ENCODE results near the gene USP46. TPM values are rescaled to one million over a fixed set of nuclear protein-coding genes. Genes with fewer than 3 reads are reported as not detected.

USP46 gene
- total RNA-seq, 1 experiment from 2014 or later = 16.5 TPM

DNA sequence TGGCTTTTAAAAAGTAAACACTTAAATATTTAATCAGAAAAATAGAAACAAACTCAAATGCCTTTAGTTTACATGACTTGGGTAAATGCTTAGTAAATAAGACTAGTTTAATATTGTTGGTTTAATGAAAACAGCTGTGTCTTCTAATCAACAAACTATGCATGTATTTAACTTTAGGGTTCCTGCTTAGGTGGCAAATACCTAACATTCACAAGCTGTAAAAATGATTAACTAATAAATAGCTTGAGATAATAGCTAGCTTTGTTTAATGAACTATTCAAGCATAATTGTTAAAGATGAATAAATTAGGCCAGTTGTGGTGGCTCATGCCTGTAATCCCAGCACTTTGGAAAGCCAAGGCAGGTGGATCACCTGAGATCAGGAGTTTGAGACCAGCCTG lies 30.0 kb upstream of the USP46 start:
- DNase-seq (ENCODE audit: low spot score) = no peak
- no peak overlapping the region for H3K27ac ChIP-seq (ENCODE audit: low read depth, low read length, poor library complexity, severe bottlenecking)
- CTCF ChIA-PET = no interaction called here
- BruUV-seq (replicated peaks) = no TSS peak
- no peaks in the 10 kb centered on the region for H3K9me3 ChIP-seq (ENCODE audit: low read depth, low read length, poor library complexity, severe bottlenecking)
- no peaks in the 10 kb centered on the region for H3K4me1 ChIP-seq (ENCODE audit: insufficient read depth, low read length, poor library complexity, severe bottlenecking)
- H3K4me3 ChIP-seq (ENCODE audit: low read depth, low read length, poor library complexity, severe bottlenecking) = no peak overlapping the region
- intact Hi-C loops (cut with micrococcal nuclease; ENCODE audit: unreplicated experiment) = no loop called here
- no peak for TF ChIP-seq EZH2 (IDR thresholded peaks at IDR 0.05; ENCODE audit: borderline replicate concordance, low read depth, low read length, poor library complexity, severe bottlenecking)
- TF ChIP-seq, protein P1, sequence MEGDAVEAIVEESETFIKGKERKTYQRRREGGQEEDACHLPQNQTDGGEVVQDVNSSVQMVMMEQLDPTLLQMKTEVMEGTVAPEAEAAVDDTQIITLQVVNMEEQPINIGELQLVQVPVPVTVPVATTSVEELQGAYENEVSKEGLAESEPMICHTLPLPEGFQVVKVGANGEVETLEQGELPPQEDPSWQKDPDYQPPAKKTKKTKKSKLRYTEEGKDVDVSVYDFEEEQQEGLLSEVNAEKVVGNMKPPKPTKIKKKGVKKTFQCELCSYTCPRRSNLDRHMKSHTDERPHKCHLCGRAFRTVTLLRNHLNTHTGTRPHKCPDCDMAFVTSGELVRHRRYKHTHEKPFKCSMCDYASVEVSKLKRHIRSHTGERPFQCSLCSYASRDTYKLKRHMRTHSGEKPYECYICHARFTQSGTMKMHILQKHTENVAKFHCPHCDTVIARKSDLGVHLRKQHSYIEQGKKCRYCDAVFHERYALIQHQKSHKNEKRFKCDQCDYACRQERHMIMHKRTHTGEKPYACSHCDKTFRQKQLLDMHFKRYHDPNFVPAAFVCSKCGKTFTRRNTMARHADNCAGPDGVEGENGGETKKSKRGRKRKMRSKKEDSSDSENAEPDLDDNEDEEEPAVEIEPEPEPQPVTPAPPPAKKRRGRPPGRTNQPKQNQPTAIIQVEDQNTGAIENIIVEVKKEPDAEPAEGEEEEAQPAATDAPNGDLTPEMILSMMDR (conservative IDR thresholded peaks at IDR 0.05; ENCODE audit: low read depth, low read length) = no peak
- H3K27me3 ChIP-seq (replicated peaks; ENCODE audit: insufficient read depth, low read depth, low read length, poor library complexity) = no peaks in the 10 kb centered on the region
- POLR2A ChIA-PET (ENCODE audit: low non-redundant PET) = no interaction called here
- H3K36me3 ChIP-seq (ENCODE audit: insufficient read depth, low read length, poor library complexity, severe bottlenecking) = no peaks in the 10 kb centered on the region

DNA sequence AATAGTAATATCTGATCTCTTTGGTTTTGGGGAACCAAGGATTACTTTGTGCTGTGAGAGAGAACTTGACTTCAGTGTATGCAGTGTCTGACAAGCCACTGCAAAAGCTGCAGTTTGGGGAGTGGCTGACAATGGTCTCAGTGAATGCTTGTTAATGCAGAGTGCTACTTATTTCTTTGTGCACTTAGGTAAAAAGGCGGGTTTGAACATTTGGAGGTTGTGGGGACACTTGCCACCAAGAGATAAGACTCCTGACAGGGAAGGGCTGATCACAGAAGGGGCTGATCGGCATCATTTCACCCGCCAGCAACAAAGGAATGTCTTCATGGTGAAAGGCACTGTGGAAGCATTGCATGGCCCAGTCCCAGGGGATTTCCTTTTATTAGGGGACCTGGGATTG lies 28.6 kb upstream of the USP46 start:
- no peaks in the 10 kb centered on the region for H3K4me1 ChIP-seq (ENCODE audit: insufficient read depth, low read length, poor library complexity, severe bottlenecking)
- ChIA-PET CTCF (no interaction called here), POLR2A (ENCODE audit: low non-redundant PET) (no interaction called here)
- H3K27me3 ChIP-seq (replicated peaks; ENCODE audit: insufficient read depth, low read depth, low read length, poor library complexity) = no peaks in the 10 kb centered on the region
- DNase-seq (ENCODE audit: low spot score) = no peak
- TF ChIP-seq EZH2 (IDR thresholded peaks at IDR 0.05; ENCODE audit: borderline replicate concordance, low read depth, low read length, poor library complexity, severe bottlenecking) = no peak
- TF ChIP-seq, protein P1 (conservative IDR thresholded peaks at IDR 0.05; ENCODE audit: low read depth, low read length) = no peak
- no peaks in the 10 kb centered on the region for H3K36me3 ChIP-seq (ENCODE audit: insufficient read depth, low read length, poor library complexity, severe bottlenecking)
- no peaks in the 10 kb centered on the region for H3K9me3 ChIP-seq (ENCODE audit: low read depth, low read length, poor library complexity, severe bottlenecking)
- H3K27ac ChIP-seq (ENCODE audit: low read depth, low read length, poor library complexity, severe bottlenecking) = no peak overlapping the region
- H3K4me3 ChIP-seq (ENCODE audit: low read depth, low read length, poor library complexity, severe bottlenecking) = no peak overlapping the region
- BruUV-seq (replicated peaks) = no TSS peak
- intact Hi-C loops (cut with micrococcal nuclease; ENCODE audit: unreplicated experiment) = no loop called here

DNA sequence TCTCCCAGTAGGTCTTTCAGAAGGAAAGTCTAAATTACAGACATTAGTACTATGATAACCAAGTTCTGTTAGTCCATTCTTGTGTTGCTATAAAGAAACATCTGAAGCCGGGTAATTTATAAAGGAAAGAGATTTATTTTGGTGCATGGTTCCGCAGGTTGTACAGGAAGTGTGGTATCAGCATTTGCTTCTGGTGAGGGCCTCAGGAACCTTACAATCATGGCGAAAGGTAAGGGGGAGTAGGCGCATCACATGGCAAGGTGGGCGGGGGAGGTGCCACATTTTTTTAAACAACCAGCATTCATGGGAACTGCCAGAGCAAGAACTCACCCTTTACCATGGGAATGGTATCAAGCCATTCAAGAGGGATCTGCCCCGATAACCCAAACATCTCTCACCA lies 26.2 kb upstream of the USP46 start:
- TF ChIP-seq, protein P1 (conservative IDR thresholded peaks at IDR 0.05; ENCODE audit: low read depth, low read length) = no peak
- no peak for DNase-seq (ENCODE audit: low spot score)
- no peaks in the 10 kb centered on the region for H3K36me3 ChIP-seq (ENCODE audit: insufficient read depth, low read length, poor library complexity, severe bottlenecking)
- BruUV-seq (replicated peaks) = no TSS peak
- CTCF ChIA-PET = no interaction called here
- POLR2A ChIA-PET (ENCODE audit: low non-redundant PET) = no interaction called here
- no peaks in the 10 kb centered on the region for H3K4me1 ChIP-seq (ENCODE audit: insufficient read depth, low read length, poor library complexity, severe bottlenecking)
- no peak overlapping the region for H3K27ac ChIP-seq (ENCODE audit: low read depth, low read length, poor library complexity, severe bottlenecking)
- intact Hi-C loops (cut with micrococcal nuclease; ENCODE audit: unreplicated experiment) = no loop called here
- H3K4me3 ChIP-seq (ENCODE audit: low read depth, low read length, poor library complexity, severe bottlenecking) = no peak overlapping the region
- no peaks in the 10 kb centered on the region for H3K9me3 ChIP-seq (ENCODE audit: low read depth, low read length, poor library complexity, severe bottlenecking)
- H3K27me3 ChIP-seq (replicated peaks; ENCODE audit: insufficient read depth, low read depth, low read length, poor library complexity) = no peaks in the 10 kb centered on the region
